H4 (cell line): ENCODE data around the gene TCHP. TPM values are rescaled to one million over a fixed set of nuclear protein-coding genes. Genes with fewer than 3 reads are reported as not detected.

Experiments used
- DNase-seq: peaks from one replicate; pipeline ENCODE4 v3.0.0-alpha.2; 2015; ENCODE audit warnings: low spot score
- total RNA-seq: library from RNA; depleted of rRNA; stranded (reverse); fragments of >200 nt; shearing (Covaris generic); gene quantifications from 2 replicates; pipeline ENCODE4 v1.2.3, GENCODE V29; 2014

The TCHP gene
- total RNA-seq, 1 experiment from 2014 or later, result 10.9 TPM

GRCh38 chr12:109932878-109933503 is 32.9 kb downstream of the TCHP start:
- no peak for DNase-seq

- DNase-seq, result no peak
Observed at GRCh38 chr12:109934026-109934425, 34.0 kb downstream of the TCHP start.

DNA sequence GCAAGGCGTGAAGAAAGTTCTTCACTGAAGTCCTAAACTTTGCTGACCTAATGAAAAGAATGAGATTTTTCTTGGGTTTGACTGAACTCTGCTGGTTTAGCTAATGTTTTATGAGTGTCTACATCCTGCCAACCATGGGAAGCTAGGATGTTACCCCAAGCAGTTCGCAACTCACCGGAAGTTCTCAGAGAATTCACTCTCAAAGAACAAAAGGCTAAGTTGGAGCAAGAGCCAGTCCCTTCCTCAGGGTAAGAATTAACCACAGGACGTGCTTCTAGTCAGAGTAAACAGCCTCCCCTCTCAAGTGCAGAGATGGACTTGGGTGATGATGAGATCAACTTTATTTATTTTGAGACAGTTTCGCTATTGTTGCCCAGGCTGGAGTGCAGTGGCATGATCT is 37.3 kb downstream of the TCHP start:
- no peak for DNase-seq

GRCh38 chr12:109938947-109939346 is 38.9 kb downstream of the TCHP start:
- DNase-seq, result no peak

GRCh38 chr12:109939504-109939903 is 39.4 kb downstream of the TCHP start:
- DNase-seq, result no peak

DNA sequence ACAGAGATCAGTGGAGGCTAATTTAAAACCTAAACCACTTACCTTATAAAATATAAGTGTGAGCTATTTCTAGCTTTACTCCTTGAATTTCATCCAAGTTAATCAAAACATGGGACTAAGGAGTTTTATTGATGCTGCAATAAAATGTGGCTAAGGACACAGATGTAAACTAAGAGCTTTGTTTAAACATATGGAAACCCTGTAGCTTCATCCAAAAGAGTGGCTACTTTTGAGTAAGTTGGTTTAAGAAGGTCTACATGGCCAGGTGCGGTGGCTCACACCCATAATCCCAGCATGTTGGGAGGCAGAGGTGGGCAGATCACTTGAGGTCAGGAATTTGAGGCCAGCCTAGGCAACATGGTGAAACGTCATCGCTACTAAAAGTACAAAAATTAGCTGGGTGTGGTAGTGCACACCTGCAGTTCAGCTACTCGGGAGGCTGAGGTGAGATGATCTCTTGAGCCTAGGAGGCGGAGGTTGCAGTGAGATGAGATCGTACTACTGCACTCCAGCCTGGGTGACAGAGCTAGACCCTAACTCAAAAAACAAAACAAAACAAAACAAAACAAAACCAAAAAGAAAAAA is 40.4 kb downstream of the TCHP start:
- DNase-seq, result no peak

DNA sequence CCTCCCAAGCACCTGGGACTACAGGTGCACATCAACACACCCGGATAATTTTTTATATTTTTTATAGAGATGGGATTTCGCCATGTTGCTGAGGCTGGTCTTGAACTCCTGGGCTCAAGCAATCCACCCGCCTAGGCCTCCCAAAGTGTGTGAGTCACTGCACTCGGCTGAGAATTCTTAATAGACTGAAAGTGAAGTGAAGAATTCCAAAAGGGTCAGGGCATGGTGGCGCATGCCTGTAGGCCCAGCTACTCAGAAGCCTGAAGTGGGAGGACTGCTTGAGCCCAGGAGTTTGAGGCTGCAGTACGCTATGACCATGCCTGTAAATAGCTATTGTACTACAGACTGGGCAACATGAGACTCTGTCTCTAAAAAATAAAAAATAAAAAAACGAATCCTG is 43.7 kb downstream of the TCHP start:
- DNase-seq, result no peak

DNA sequence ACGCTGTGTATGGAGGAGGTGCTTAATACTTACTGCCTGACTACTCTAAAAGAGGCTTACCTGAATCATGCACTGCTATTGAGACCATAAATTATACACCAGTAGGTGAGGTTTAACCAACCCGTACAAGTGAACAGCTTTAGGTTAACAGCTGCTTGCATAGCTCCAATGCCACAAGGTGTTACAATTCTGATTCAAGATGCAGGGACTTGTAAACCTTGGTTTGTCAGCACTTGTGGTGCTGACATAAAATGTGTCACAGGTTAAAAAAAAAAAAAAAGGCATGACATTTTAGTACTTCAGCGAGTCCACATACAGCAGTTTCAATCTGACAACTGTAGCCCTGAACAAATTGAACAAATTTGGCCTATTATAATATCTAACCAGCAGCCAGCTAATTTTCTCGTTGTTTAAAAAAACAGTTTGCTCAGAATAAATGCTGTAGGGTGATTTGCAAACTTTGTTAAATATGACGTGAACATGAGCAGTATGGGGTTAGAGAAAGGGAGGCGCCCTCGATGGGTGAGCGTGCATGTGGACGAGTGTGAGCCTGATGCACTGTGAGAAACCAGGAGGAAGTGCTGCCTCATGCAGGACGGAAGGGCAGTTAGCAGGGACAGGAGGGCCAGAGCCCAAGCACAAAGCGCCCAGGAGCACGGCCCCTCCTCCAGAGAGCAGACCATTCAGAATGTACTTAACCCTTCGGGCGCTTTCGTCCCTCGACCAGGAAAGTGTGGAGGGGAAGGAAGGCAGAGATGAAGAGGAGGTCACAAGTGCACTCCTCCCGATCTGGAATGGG is 44.7 kb downstream of the TCHP start:
- no peak for DNase-seq

GRCh38 chr12:109946505-109946904 is 46.4 kb downstream of the TCHP start:
- no peak for DNase-seq

DNA sequence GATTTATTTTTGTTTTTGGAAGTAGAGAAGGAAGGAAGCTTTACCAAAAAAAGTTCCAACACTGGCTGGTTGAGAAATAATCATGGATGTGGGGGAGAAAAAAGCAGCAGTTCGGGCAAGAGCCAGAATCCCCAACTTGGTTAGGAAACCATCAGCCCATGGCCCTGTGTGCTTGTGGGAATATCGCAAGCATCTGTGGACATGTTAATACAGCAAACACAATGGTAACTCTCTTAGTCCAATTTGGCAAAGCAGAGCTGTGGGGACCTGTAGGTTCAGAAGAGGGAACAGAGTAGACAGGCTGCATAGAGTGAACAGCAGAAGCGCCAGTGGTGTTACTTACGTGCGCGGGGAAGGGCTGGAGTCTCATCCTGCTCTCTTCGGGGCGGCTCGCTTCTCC is 46.8 kb downstream of the TCHP start:
- no peak for DNase-seq

DNA sequence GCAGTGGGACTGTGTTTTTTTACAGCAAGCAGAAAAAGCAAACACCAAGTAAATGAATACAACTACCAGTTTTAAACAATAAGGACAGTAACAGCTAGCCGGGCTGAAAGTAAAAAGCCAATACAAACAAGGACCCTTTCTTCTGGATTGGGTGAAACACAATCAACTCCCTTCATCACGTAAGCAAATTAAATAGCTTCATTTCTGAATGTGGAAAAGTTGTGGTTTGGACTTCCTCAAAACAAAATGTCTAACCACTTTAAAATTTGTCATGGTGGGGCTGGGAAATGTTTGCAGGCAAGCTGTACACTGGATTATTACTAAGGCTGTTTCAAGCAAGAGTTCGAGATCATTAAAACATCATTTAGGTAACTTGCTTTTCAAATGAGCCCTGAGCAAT is 47.4 kb downstream of the TCHP start:
- DNase-seq, result peak; percentile 22

- no peak for DNase-seq
Observed at GRCh38 chr12:109948368-109948767, 48.3 kb downstream of the TCHP start.

DNA sequence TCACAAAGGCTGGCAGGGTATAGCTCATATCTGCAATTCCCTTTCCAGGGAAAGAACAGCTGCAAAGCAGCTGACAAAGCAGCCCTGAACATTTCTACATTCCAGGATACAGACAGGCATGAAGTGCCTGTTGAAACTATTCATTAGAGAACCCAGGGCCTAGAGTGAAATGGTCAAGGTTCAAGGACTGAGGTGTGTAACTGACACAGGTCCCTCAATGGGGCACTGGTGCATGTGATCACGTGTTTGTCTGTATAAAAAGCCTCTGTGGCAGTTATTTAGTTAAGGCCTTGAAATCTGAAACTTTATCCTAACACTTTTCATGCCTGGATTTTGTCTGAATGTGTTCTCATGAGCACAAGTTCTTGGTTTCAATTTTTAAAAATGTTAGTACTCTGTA is 49.0 kb downstream of the TCHP start:
- no peak for DNase-seq

DNA sequence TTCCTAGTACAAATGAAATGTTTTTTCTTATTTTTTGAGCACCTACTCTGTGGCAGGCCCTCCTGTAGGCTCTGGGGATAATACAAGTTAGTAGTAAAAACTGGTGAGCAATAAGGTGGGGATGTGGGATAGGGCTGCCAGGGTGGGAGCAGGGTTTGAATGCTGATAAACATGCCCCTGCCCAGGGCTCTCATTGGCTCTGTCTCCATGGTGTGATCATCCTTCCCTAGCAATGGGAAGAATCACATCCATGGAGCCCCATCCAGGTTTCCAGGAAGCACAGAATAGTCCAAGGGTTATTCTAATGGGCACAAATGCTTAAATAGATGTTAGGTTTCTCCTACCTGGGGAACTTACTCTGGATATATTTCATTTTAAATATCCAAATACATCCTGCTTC is 50.6 kb downstream of the TCHP start:
- no peak for DNase-seq

DNA sequence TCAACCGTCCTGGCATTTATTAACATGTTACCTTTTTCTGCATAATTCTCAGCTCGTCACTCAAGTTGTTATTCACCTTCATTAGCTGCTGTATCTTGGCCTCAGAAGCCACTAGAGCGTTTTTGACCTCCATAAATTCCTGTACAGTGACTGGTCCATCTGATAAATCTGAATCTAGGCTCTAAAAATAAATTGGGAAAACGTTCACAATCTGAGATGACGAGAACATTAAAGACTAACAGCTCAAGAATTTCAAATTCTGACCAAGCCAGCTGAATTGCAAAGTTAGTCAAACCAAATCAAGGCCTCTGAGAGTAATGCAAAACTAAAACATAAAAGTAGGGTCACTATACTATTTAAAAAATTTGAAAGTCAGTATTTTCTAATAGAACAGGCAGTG is 51.1 kb downstream of the TCHP start:
- DNase-seq, result no peak

DNA sequence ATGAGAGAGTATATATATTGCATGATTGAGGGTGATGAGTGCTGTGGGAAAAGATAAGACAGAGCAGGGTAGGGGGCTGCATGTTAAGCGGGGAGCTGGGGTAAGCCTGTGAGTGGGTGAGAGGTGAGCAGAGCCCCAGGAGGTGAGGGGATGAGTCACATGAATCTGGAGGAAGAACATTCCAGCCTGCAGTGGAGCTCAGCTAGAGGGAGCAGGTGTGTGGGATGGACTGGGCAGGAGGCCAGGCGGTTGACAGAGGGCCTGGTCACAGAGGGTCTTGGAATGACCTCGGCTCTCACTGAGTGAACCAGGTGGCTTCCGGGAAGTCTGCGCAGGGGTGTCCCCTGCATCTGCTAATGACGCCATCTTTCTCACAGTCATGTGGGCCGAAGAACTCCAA is 51.7 kb downstream of the TCHP start:
- peak; percentile 31 for DNase-seq

GRCh38 chr12:109952160-109952858 is 52.2 kb downstream of the TCHP start:
- DNase-seq, result no peak

DNA sequence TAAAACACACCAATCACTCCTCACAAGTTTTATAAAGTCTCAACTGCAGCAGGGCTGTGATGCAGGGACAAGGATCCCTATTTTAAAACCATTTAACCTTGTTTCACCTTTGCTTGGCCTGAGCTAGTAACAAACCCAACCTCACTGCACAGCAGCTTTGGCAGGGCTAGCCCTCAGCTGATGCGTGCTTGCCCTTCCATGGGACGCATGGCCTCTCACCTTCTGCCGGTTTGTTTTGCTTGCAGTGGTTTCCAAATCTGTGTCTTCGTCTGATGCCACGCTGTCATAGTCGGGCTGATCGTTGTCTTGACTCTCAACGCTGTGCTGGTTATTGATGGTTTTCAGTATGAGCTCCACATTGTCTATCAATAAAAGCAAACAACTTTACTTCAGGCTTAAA is 52.8 kb downstream of the TCHP start:
- no peak for DNase-seq

- DNase-seq, result no peak
Observed at GRCh38 chr12:109953656-109954055, 53.6 kb downstream of the TCHP start.

DNA sequence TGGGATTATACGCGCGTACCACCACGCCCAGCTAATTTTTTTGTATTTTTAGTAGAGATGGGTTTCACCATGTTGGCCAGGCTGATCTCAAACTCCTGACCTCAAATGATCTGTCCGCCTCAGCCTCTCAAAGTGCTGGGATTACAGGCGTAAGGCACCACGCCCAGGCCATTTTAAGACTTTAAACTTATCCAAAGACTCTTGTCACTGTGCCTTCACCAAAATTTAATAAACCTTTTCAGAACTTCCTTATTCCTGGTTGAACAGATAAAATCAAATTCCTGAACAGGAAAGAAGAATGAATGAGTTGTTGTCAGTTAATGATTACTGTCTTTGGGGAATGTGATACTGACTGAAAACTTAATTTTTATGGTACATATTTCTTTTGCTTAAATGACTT is 58.3 kb downstream of the TCHP start:
- no peak for DNase-seq

DNA sequence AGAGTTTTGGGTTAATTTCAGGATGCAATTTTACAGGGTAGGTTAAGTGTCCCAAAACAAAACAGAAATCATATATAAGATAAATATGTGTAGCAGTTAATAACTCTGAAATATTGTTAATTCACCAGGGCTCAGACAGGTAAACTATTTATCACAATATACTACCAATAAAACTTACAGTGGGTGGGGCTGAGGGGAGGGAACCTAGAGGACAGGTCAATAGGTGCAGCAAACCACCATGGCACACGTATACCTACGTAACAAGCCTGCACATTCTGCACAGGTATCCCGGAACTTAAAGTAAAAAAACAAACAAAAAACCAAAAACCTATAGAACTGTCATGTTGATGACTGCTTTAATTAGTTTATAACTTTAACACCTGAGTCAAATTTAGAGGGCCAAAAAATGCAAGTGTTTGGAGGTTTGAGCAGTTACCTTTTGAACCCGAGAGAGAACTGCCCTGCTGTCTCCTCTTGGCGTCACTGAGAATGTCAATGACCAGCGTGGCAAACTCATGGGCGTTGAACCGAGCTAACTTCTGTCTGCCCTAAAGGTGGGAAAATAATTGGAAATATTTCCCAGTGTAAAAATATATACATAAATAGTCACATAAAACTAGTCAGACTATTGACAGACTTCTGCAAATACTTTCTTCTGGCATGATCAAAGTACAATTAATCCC is 59.5 kb downstream of the TCHP start:
- DNase-seq, result no peak

DNA sequence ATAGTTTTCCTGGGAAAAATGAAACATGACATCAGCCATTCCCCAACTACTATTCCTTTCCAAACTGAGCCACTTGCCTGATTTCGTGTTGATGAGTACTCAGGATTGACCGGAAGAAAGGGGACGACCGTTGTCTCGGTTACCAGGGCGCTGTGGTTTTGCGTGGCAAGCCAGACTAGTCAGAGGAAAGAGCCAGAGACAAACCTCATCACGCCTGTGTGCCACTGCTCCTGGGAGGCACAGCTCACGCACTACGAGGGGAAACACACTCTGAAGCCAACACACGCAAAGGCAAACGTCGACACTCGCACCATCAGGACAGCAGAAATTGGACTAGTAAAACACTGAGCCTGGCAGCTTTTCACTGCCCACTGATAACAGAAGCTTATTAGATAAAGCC is 61.1 kb downstream of the TCHP start:
- no peak for DNase-seq
